NB4 (cell line): ENCODE measurements around the gene GLIPR1L1.

Experiments used
- CTCF ChIP-seq: IDR thresholded peaks from one replicate; pipeline ENCODE4 v1.5.1; 2012; ENCODE audit warnings: low read depth, low read length
- POLR2A ChIP-seq: IDR thresholded peaks from 2 replicates; pipeline ENCODE4 v1.6.1; 2011; ENCODE audit warnings: mild to moderate bottlenecking; ENCODE audit not compliant: insufficient read length; ENCODE audit errors: extremely low read depth

GRCh38 chr12:75302225-75302624, 32.2 kb upstream of the GLIPR1L1 start:
- no peak for TF ChIP-seq CTCF
- TF ChIP-seq POLR2A, result no peak
